ENCODE measurements around the gene RBMS2.

DNA sequence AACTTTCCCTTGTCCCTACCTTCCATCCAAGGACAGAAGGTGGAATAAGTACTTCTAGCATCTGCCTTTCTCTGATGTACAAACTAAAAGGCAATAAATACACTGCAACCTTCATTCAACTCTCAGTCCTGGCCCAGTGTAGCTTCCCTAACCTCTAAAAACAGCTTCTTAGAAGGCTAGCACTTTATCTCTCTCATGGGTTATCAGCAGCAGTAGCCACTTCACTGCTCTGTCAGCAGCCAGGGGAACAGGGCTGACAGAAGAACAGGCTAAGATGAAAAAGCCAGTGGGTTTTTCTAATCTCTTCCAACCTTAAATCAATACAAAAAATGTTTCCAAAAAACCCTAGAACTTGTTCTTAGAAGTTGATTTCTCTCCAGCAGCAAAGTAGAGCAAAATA is 95.3 kb downstream of the RBMS2 start:
- TF ChIP-seq POLR2A (IDR thresholded peaks at IDR 0.05; ENCODE audit: low read depth), result no peak
- TF ChIP-seq, protein P1, sequence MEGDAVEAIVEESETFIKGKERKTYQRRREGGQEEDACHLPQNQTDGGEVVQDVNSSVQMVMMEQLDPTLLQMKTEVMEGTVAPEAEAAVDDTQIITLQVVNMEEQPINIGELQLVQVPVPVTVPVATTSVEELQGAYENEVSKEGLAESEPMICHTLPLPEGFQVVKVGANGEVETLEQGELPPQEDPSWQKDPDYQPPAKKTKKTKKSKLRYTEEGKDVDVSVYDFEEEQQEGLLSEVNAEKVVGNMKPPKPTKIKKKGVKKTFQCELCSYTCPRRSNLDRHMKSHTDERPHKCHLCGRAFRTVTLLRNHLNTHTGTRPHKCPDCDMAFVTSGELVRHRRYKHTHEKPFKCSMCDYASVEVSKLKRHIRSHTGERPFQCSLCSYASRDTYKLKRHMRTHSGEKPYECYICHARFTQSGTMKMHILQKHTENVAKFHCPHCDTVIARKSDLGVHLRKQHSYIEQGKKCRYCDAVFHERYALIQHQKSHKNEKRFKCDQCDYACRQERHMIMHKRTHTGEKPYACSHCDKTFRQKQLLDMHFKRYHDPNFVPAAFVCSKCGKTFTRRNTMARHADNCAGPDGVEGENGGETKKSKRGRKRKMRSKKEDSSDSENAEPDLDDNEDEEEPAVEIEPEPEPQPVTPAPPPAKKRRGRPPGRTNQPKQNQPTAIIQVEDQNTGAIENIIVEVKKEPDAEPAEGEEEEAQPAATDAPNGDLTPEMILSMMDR (IDR thresholded peaks at IDR 0.05), result no peak
- TF ChIP-seq EP300 (IDR thresholded peaks at IDR 0.05), result no peak
- no peak for TF ChIP-seq POLR2AphosphoS5 (IDR thresholded peaks at IDR 0.05)
